Nephron progenitor cell (in vitro differentiated cells): ENCODE data around the gene OR10A5.
"Not testable (repeated sequence)": the region's sequence is repeated elsewhere in the genome, so short reads cannot be mapped to it uniquely, and the experiment has no call there.

Experiments
- DNase-seq: peaks from one replicate; pipeline ENCODE4 v3.0.0; 2021
- H3K27ac Mint-ChIP-seq: 2 replicates; pipeline ENCODE4 v1.8.0; 2021; ENCODE audit warnings: mild to moderate bottlenecking, moderate library complexity, mixed read lengths
- H3K27me3 Mint-ChIP-seq: 2 replicates; pipeline ENCODE4 v1.8.0; 2021; ENCODE audit warnings: mild to moderate bottlenecking, low read depth, mixed read lengths; ENCODE audit not compliant: poor library complexity
- H3K36me3 Mint-ChIP-seq: 2 replicates; pipeline ENCODE4 v1.8.0; 2021; ENCODE audit warnings: low read depth, mixed read lengths
- H3K4me1 Mint-ChIP-seq: 2 replicates; pipeline ENCODE4 v1.8.0; 2021; ENCODE audit warnings: mixed read lengths
- H3K4me3 Mint-ChIP-seq: 2 replicates; pipeline ENCODE4 v1.8.0; 2021; ENCODE audit warnings: mild to moderate bottlenecking, moderate library complexity, mixed read lengths
- H3K9me3 Mint-ChIP-seq: 2 replicates; pipeline ENCODE4 v1.8.0; 2021; ENCODE audit warnings: mild to moderate bottlenecking, moderate library complexity, mixed read lengths
- CTCF ChIP-seq: fragments of 200-600 bp; sonication (generic); IDR thresholded peaks from 2 replicates; pipeline ENCODE4 v1.5.0; 2021; ENCODE audit warnings: antibody characterized with exemption

OR10A5 gene

DNA sequence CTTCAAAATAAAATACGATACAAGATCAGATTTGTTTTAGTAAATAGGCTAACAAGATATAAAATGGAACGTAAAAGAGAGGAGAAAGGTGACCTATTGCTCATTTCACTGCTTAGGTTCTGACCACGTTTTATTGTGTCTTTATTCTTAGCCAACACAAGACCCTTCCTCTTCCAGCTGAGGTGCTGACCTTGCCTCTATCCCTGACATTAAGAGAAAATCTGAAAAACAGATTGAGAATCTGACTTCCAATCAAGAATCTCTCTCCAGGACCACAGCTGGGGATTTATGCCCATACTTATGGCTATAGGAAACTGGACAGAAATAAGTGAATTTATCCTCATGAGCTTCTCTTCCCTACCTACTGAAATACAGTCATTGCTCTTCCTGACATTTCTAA, at the start of gene OR10A5:
TSS of gene OR10A5 (plus strand) at position 301 of the 400 bp plus-strand sequence. CDS start at position 301, 0 bp downstream.
- H3K4me3 Mint-ChIP-seq = no peak within 1 kb of the TSS
- H3K36me3 Mint-ChIP-seq = peaks cover 3% of the 10 kb centered on the region
- DNase-seq = no peak
- H3K27me3 Mint-ChIP-seq = no peaks in the 10 kb centered on the region
- H3K27ac Mint-ChIP-seq = no peak within 1 kb of the TSS
- H3K9me3 Mint-ChIP-seq = peaks cover 17% of the 10 kb centered on the region
- no peak for TF ChIP-seq CTCF
- peaks cover 9% of the 10 kb centered on the region for H3K4me1 Mint-ChIP-seq

DNA sequence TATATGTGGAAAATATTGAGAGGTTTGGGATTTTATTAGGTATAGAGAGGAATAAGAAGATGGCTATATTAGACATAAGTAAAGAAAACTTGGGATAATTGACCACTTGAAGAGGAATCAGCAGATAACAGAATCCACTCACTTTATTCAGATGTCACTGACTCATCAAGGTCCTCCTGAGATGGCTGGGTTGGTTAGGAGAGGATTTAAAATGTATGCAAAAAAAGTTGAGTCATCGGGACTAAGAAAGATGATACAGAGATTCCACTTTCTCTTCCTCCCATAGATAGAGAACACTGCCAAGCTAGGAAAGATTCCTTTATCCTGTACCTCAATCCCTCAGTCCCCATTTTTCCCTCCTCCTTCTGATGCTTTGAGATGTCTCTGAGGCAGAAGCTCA, 46.1 kb upstream of the OR10A5 start, which contains the start of gene OR6A2:
TSS of gene OR6A2 (minus strand) at position 288 of the 400 bp plus-strand sequence. CDS start 3,981 bp downstream, outside the sequence.
- TF ChIP-seq CTCF = no peak
- Mint-ChIP-seq H3K27ac (no peak within 1 kb of the TSS), H3K4me1 (no peaks in the 10 kb centered on the region), H3K27me3 (no peaks in the 10 kb centered on the region), H3K9me3 (no peaks in the 10 kb centered on the region), H3K36me3 (no peaks in the 10 kb centered on the region), H3K4me3 (no peak within 1 kb of the TSS)
- DNase-seq = no peak

DNA sequence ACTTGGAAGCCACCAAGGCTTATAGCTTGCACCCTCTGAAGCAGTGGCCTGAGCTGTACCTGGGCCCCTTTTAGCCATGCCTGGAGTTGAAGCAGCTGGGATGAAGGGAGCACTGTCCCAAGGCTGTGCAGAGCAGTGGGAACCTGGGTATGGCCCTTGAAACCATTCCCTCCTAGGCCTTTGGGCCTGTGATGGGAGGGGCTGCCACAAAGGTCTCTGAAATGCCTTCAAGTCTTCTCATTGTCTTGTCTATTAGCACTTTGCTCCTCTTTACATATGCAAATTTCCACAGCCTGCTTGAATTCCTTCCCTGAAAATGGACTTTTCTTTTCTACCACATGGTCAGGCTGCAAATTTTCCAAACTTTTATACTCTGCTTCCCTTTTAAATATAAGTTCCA, 44.4 kb upstream of the OR10A5 start:
- not testable (repeated sequence) for DNase-seq, H3K9me3 Mint-ChIP-seq, H3K4me3 Mint-ChIP-seq, H3K36me3 Mint-ChIP-seq, H3K27ac Mint-ChIP-seq, H3K4me1 Mint-ChIP-seq, H3K27me3 Mint-ChIP-seq

DNA sequence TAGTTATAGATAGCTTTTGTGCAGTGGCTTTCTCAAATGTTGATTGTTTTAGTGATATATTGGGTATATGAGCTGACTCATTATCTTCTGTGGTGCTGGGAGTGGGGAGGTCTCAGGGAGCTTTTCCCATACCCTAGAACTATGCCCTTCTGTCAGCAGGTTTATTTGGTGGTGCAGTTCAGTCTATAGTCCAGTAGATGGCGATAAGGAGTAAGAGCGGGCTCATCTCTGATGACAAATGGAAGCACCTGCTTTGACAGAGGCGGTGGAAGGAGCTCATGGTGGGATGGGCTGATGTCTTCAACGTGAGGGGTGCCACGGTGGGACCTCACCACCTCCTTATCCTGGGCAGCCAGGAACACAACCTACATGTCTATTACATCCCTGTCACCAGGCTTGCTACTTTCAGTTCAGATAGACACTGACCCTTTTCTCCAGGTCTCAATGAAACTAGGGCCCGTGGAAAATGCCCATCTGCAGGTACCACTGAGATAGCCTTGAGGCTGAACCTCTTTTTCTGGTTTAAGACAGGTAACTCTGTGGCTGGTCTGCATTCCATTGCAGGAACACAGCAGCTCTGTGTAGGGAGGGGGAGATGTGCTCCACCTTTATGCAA, 33.0 kb upstream of the OR10A5 start:
- H3K27me3 Mint-ChIP-seq = peaks cover 3% of the 10 kb centered on the region
- H3K4me3 Mint-ChIP-seq = no peak overlapping the region
- DNase-seq = peak; percentile 32
- no peaks in the 10 kb centered on the region for H3K9me3 Mint-ChIP-seq
- no peaks in the 10 kb centered on the region for H3K36me3 Mint-ChIP-seq
- TF ChIP-seq CTCF = peak; percentile 94
- peaks cover 6% of the 10 kb centered on the region for H3K4me1 Mint-ChIP-seq
- no peak overlapping the region for H3K27ac Mint-ChIP-seq

DNA sequence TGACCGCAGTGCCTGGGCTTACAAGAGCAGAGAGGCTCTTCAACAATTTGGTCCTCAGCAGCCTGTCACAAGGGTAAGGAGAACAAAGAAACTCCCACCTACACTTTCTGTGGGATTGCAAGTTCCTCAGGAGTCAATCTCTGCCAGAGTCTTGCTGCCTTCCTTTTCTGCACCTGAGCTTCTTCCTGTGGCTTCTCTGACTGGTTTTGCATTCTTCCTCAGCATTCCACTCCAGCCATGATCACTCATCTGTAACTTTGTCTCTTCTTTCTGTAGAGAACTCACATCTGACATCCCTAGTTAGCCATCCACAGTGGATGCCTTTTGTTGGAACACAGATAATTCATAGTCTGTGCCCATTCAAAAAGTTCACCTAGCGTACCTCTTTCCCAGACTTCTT, 31.8 kb upstream of the OR10A5 start:
- Mint-ChIP-seq H3K9me3 (no peaks in the 10 kb centered on the region), H3K4me3 (no peak overlapping the region), H3K27ac (no peak overlapping the region), H3K27me3 (peaks cover 3% of the 10 kb centered on the region), H3K36me3 (no peaks in the 10 kb centered on the region), H3K4me1 (peaks cover 6% of the 10 kb centered on the region)
- TF ChIP-seq CTCF = no peak
- DNase-seq = no peak

GRCh38 chr11:6817694-6818093, 27.8 kb upstream of the OR10A5 start:
- Mint-ChIP-seq H3K27ac (no peak overlapping the region), H3K9me3 (peaks cover 10% of the 10 kb centered on the region), H3K4me1 (peaks cover 6% of the 10 kb centered on the region), H3K4me3 (no peak overlapping the region), H3K36me3 (peaks cover 6% of the 10 kb centered on the region), H3K27me3 (no peaks in the 10 kb centered on the region)
- DNase-seq = no peak
- no peak for TF ChIP-seq CTCF
